Naive thymus-derived CD8-positive, alpha-beta T cell (primary cell): ENCODE data around the gene TTC7B. TPM values are rescaled to one million over a fixed set of nuclear protein-coding genes. Genes with fewer than 3 reads are reported as not detected.
"Not testable (repeated sequence)": the region's sequence is repeated elsewhere in the genome, so short reads cannot be mapped to it uniquely, and the experiment has no call there.

Source experiments
- ATAC-seq, 2 donors: fragments of 150-1000 bp; cut with Tn5 transposase in 1 of 2; sonication (Bioruptor Pico), chemical (Tn5 transposase) in 1 of 2; 1 replicate in 1 of 2; 2 replicates in 1 of 2; pipeline ENCODE4 v1.10.0; 2021; ENCODE audit warnings: mild to moderate bottlenecking in 2 of 2, moderate library complexity in 2 of 2
- POLR2A ChIA-PET: fragments of 350-600 bp; sonication (Branson Sonifier 250); formaldehyde crosslinking; loops from one replicate; lab custom pipeline; 2021; ENCODE audit warnings: antibody characterized with exemption; lab: Charles Lee
- DNase-seq, 10 donors: peaks; one replicate each; pipeline versions ENCODE4 v3.0.0 to v3.0.0-alpha.2; 2020 to 2022
- H3K27ac Mint-ChIP-seq, 10 donors: one replicate each; pipeline ENCODE4 v1.8.0; 2020 to 2022; ENCODE audit warnings: mild to moderate bottlenecking in 10 of 10, mixed read lengths in 10 of 10, moderate library complexity in 4 of 10, inconsistent platforms in 1 of 10
- H3K27me3 Mint-ChIP-seq, 5 donors: one replicate each; pipeline ENCODE4 v1.8.0; 2021 to 2022; ENCODE audit warnings: mixed read lengths in 5 of 5
- H3K36me3 Mint-ChIP-seq, 3 donors: one replicate each; pipeline ENCODE4 v1.8.0; 2020 to 2022; ENCODE audit warnings: mixed read lengths in 3 of 3, mild to moderate bottlenecking in 2 of 3, inconsistent platforms in 1 of 3
- H3K4me1 Mint-ChIP-seq, 4 donors: one replicate each; pipeline ENCODE4 v1.8.0; 2021 to 2022; ENCODE audit warnings: mixed read lengths in 4 of 4
- H3K4me3 Mint-ChIP-seq, 10 donors: one replicate each; pipeline ENCODE4 v1.8.0; 2020 to 2022; ENCODE audit warnings: mild to moderate bottlenecking in 10 of 10, mixed read lengths in 10 of 10, moderate library complexity in 6 of 10, inconsistent platforms in 1 of 10
- H3K9me3 Mint-ChIP-seq, 9 donors: one replicate each; pipeline ENCODE4 v1.8.0; 2020 to 2022; ENCODE audit warnings: mixed read lengths in 9 of 9, mild to moderate bottlenecking in 3 of 9, inconsistent platforms in 1 of 9, moderate library complexity in 1 of 9
- polyA plus RNA-seq, 3 donors: library from polyadenylated mRNA; unstranded; fragments of 300-500 nt; fragmentation: Illumina TruSeq; gene quantifications; one replicate each; pipeline ENCODE4 v1.2.3, GENCODE V29; 2021
- total RNA-seq, 8 experiments: library from RNA in 2 of 8; stranded (reverse) in 2 of 8; gene quantifications; one replicate each; pipeline ENCODE4 v1.2.3 and lab custom pipeline; 2021 to 2026

The TTC7B gene
- total and polyA plus RNA-seq, 5 experiments from 2014 or later, result 0.01 to 0.81 (median 0.41) TPM

DNA sequence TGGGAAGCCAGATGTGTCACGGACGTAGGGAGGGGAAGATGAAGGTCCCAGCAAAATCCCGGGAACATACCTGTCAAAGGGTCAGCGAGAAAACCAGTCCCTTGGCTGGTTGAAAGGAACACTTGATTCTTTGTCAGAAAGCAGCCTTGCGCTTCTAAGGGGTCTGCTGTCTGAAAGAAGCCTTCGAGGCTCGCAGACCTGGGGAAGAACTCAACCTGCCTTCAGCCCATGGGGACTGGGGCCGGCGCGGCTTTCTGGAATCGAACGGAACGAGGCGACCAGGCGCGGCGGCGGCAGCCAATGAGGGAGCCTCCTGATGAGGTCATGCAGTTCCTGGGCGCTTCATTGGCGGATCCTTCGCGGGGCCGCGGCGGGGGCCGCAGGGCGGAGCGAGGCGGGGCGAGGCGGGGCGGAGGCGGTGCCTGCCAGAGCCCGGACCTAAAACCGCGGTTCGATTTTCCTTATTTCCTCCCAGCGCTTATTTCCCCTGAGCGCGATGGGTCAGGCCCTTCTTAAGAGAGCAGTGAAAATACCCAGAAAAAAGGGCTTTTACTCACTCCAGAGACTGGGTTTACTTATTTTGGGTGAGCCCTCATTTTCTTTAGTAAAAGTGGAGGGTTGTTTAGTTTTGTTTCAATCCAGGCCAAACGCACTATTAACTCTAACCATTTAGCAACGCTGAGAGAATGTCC is 11.8 kb upstream of the TTC7B start:
- peaks cover 9 to 22% (median 19%) of the 10 kb centered on the region in 4 donors for H3K4me1 Mint-ChIP-seq
- H3K27me3 Mint-ChIP-seq, result no peaks in the 10 kb centered on the region

DNA sequence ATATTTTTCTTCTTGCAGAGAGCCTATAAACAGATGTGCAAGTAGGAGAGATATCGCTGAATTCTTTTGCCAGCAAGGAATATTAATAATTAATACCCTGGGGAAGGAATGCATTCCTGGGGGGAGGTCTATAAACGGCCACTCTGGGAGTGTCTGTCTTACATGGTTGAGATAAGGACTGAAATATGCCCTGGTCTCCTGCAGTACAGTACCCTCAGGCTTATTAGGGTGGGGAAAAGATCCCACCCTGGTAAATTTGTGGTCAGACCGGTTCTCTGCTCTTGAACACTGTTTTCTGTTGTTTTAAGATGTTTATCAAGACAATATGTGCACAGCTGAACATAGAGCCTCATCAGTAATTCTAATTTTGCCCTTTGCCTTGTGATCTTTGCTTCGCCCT is 7.3 kb upstream of the TTC7B start:
- ATAC-seq, H3K27ac Mint-ChIP-seq, H3K36me3 Mint-ChIP-seq, H3K4me3 Mint-ChIP-seq, POLR2A ChIA-PET, H3K27me3 Mint-ChIP-seq, DNase-seq: not testable (repeated sequence)
- H3K9me3 Mint-ChIP-seq, result peaks cover 0 to 21% (median 12%) of the 10 kb centered on the region in 9 donors
- H3K4me1 Mint-ChIP-seq, result peaks cover 2 to 24% (median 20%) of the 10 kb centered on the region in 4 donors

More for the DNA sequence above, 11.8 kb upstream of the TTC7B start:
- H3K36me3 Mint-ChIP-seq, result peaks cover 0 to 7% (median 0%) of the 10 kb centered on the region in 3 donors
- DNase-seq (peak; percentile 82 to 91 (median 88)), ATAC-seq (peak; percentile 99)
- H3K9me3 Mint-ChIP-seq, result peaks cover 0 to 16% (median 10%) of the 10 kb centered on the region in 9 donors
- H3K27ac Mint-ChIP-seq, result peak overlapping the region; percentile 78 to 94 (median 90)
- POLR2A ChIA-PET, result no interaction called here
- H3K4me3 Mint-ChIP-seq, result peak overlapping the region; percentile 73 to 92 (median 84)

DNA sequence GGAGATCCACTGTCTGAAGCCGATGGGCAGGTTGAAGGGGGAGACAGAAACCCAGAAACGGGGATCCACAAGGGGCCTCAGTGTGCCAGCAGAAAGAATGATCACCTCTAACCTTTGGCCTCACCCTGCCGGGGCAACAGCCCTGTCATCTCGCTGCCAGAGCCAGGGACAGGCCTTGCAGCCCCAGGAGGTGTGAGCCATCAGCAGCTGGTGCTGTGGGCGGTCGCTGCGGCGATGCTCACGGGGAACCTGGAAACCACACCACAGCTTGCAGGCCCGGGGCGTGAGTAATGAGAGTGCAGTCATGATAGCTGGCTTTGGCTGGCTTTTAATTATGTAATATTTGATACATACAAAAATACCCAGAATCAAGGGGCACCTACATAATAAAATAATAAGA is 4.7 kb upstream of the TTC7B start:
- Mint-ChIP-seq H3K4me3 (peak overlapping the region in 3 of 10 donors; percentile 1 to 34 (median 15)), H3K36me3 (peaks cover 0 to 7% (median 0%) of the 10 kb centered on the region in 3 donors), H3K4me1 (peaks cover 0 to 13% (median 11%) of the 10 kb centered on the region in 4 donors), H3K27me3 (peaks cover 0 to 13% (median 4%) of the 10 kb centered on the region in 5 donors), H3K27ac (peak overlapping the region in 5 of 10 donors; percentile 10 to 85 (median 61)), H3K9me3 (peaks cover 0 to 21% (median 12%) of the 10 kb centered on the region in 9 donors)
- peak; percentile 75 to 88 for ATAC-seq
- POLR2A ChIA-PET, result no interaction called here
- DNase-seq, result peak in 8 of 10 donors; percentile 18 to 41 (median 30)

DNA sequence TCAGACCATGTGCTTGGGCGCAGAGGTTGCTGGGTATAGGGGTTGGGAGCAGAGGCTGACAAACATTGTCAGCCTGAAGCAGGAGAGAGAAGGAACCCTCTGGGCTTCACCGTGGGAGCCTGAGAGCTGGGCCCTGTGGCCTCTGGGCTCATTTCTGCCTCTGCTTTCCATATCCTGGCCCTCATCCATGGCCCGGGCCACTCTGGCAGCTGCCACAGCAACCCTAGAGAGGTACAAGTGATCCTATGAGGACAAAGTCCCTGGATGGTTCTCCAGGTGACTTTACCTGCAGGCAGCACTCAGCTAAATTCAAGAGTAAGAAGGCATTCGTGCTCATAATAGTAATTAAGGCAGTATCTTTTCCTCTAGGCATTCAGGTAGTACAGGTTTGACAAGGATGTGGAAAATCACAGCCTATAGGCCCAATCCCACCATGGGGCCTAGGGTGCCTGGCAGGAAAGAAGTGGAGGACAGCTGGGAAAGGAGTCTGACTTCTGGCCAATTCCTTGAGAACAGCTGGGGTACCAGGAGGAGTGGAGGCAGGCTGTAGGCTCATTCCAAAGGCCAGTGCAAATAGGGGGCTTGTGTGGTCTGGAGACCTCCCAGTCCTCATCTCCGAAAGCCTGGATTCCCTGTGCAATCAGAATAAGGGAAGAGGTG is 3.6 kb upstream of the TTC7B start:
- H3K27ac Mint-ChIP-seq, result peak overlapping the region in 1 of 10 donors; percentile 63

DNA sequence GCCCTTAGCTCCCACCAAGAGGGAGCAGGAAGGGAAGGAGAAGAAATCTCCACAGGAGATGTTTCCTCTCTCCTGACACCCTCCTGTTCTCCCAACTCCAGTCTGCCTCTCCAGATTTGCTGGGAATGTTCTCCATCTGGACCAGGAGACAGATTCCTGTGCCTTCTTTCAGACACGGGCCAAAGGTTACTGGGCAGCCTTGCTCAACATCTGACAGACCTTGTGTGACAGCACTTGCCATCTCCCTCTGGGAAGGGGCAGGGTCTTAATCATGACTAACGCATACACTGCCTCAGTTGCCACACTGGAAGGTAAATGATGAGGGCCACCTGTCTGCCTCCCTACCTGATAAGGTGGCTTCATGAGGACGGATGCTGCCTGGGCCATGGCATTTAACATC is 2.5 kb upstream of the TTC7B start:
- no peak overlapping the region for H3K4me3 Mint-ChIP-seq
- peaks cover 0 to 18% (median 7%) of the 10 kb centered on the region in 5 donors for H3K27me3 Mint-ChIP-seq
- peaks cover 0 to 10% (median 4%) of the 10 kb centered on the region in 9 donors for H3K9me3 Mint-ChIP-seq
- H3K27ac Mint-ChIP-seq, result no peak overlapping the region
- POLR2A ChIA-PET, result interaction anchor here (0.7 kb wide), 1 partner anchor 9 kb away, joined by 3 read pairs; no protein-coding TSS in a partner anchor
- DNase-seq (no peak), ATAC-seq (no peak)
- peaks cover 7 to 20% (median 13%) of the 10 kb centered on the region in 4 donors for H3K4me1 Mint-ChIP-seq
- H3K36me3 Mint-ChIP-seq, result peaks cover 0 to under 1% (median 0%) of the 10 kb centered on the region in 3 donors

More for the DNA sequence above, 3.6 kb upstream of the TTC7B start:
- Mint-ChIP-seq H3K36me3 (peaks cover 0 to 7% (median 0%) of the 10 kb centered on the region in 3 donors), H3K4me3 (no peak overlapping the region), H3K9me3 (peaks cover 0 to 17% (median 12%) of the 10 kb centered on the region in 9 donors), H3K27me3 (peaks cover 0 to 18% (median 7%) of the 10 kb centered on the region in 5 donors), H3K4me1 (peaks cover 4 to 19% (median 13%) of the 10 kb centered on the region in 4 donors)
- no peak for ATAC-seq
- POLR2A ChIA-PET, result interaction anchor here (0.5 kb wide), 1 partner anchor 445 kb away, joined by 3 read pairs; no protein-coding TSS in a partner anchor
- DNase-seq, result no peak

DNA sequence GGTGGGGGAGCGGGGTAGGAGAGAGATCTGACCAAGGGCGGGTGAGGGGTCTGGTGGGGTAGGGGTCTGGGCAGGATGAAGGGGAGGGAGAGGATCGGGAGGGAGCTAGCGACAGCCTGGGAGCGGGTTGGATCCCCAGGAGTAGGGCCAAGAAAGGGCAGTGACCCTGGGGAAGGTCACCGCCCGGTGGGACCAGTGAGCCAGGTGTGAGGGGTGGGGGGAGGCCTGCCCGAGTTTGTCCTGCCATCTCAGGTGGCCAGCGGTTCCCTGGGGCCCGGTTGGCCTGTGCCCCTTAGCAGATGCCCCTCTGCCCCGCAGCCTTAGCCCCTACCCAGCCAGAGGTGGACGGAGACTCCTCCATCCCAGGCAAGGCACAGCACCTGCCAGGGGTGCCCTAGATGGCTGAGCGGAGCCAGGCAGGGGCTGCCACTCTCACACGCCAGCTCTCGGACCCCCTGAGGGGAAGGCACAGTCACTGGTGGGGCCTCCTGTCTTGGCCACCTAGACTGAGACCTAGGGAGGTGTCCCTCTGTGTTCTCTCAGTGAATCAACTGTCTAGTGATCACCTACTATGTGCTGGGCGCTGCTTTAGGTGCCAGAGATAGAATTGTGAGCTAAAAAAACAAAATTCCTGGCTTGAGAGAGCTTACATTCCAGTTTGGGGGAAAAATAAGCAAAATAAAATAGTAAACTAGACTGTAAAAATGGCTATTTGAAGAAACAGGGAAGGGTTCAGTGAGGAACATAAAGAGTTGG is 629 bp upstream of the TTC7B start:
- Mint-ChIP-seq H3K9me3 (peaks cover 0 to 2% (median 0%) of the 10 kb centered on the region in 9 donors), H3K4me1 (peaks cover 7 to 20% (median 13%) of the 10 kb centered on the region in 4 donors), H3K27me3 (peaks cover 0 to 18% (median 7%) of the 10 kb centered on the region in 5 donors), H3K27ac (no peak overlapping the region), H3K36me3 (no peaks in the 10 kb centered on the region), H3K4me3 (peak overlapping the region; percentile 40 to 84 (median 60))
- DNase-seq (no peak), ATAC-seq (no peak)
- POLR2A ChIA-PET, result no interaction called here

DNA sequence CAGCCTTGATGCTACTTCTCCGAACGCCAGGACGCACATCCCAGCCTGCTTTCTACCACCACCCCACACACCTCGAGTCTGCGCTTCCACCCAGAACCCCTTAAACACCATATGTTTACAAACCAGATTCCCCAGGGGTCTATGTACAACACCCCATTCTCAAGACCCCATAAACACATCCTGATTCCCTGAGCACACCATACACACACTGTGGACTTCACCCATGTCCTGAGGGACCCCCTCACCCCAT is 733 bp downstream of the TTC7B start:
- peak overlapping the region in 8 of 10 donors; percentile 1 to 83 (median 56) for H3K27ac Mint-ChIP-seq
- H3K36me3 Mint-ChIP-seq, result no peaks in the 10 kb centered on the region
- POLR2A ChIA-PET, result no interaction called here
- peaks cover under 1 to 10% (median 6%) of the 10 kb centered on the region in 4 donors for H3K4me1 Mint-ChIP-seq
- no peak for ATAC-seq
- H3K4me3 Mint-ChIP-seq, result peak overlapping the region; percentile 37 to 84 (median 80)
- H3K27me3 Mint-ChIP-seq, result peaks cover 0 to 18% (median 7%) of the 10 kb centered on the region in 5 donors
- DNase-seq, result no peak
- no peaks in the 10 kb centered on the region for H3K9me3 Mint-ChIP-seq

DNA sequence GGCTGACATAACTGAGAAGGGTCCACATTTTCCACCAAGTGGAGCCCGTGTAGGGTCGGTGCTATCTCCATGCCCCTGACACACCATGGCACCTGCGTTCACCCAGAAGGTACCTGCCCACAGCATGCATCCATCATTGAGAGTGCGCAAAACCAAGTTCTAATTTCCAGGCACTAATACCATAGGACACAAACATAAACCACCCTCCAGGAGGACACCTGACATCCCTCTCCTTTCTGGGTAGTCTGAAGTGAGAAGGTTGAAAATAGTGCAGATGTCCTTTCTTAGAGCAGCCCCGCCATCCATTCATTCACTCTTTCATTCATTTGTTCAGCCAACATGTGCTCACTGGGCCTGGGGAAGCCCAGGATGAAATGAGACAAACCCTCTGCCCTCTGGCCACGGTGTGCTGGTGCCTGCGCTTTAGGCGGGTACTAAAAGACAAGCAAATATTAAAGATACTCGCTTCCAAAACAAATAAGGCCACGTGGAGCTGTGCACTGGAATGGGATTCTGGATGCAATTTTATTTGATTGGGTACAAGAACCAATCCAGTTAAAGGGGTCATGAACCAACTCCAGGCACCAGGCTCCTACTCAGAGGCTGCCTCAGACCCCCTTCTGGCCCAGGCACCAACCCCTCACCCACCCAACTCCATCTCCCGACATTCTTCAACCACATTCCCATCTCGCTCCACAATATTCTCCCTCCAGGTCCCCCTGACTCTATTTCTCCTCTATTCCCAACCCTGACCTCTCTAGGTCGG is 1.2 kb downstream of the TTC7B start:
- Mint-ChIP-seq H3K27me3 (peaks cover 0 to 18% (median 7%) of the 10 kb centered on the region in 5 donors), H3K4me3 (peak overlapping the region; percentile 37 to 84 (median 80)), H3K36me3 (no peaks in the 10 kb centered on the region), H3K4me1 (peaks cover 0 to 7% (median 5%) of the 10 kb centered on the region in 4 donors), H3K27ac (peak overlapping the region in 6 of 10 donors; percentile 1 to 74 (median 38)), H3K9me3 (no peaks in the 10 kb centered on the region)
- DNase-seq (no peak), ATAC-seq (no peak)
- POLR2A ChIA-PET, result no interaction called here

DNA sequence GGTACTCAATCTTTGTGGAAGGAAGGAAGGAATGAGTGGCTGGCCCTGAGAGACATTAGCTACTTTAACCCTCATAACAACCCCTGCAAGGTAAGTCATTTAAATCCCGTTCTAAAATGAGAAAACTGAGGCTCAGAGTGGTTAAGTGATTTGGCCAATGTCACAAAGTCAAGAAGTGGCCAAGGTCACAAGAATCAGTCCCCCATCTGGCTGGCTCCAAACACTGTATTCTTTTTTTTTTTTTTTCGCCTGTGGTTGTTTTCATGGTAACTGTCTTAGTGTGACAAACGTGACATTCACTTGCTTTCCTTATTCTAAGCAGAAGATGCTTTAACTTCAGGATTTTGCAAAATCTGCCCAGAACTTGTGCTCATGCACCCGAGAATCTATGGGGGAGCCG is 2.8 kb downstream of the TTC7B start:
- H3K36me3 Mint-ChIP-seq, result no peaks in the 10 kb centered on the region
- no peak overlapping the region for H3K4me3 Mint-ChIP-seq
- H3K4me1 Mint-ChIP-seq, result peaks cover 0 to 7% (median 5%) of the 10 kb centered on the region in 4 donors
- peaks cover 0 to 18% (median 7%) of the 10 kb centered on the region in 5 donors for H3K27me3 Mint-ChIP-seq
- no peak for ATAC-seq
- H3K9me3 Mint-ChIP-seq, result no peaks in the 10 kb centered on the region
- POLR2A ChIA-PET, result no interaction called here
- H3K27ac Mint-ChIP-seq, result no peak overlapping the region
- DNase-seq, result no peak

DNA sequence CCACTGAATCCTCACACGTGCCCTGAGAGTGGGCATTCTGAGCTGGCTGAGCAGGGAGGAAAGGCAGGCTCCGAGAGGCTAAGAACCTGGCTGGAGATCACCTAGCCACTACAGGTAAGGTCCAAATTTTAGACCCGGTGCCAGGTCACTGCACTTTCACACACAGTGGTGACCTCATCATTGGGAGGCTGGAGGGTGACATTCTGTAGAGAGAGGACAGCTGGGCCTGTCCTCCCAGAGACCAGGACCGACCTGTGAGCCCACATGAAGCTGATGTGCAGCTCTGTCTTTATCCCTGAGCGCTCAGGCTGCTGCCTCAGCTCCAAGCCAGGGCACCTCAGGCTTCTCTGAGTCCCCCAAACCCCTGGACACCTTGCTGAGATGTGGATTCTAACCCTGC is 4.1 kb downstream of the TTC7B start:
- H3K36me3 Mint-ChIP-seq, result no peaks in the 10 kb centered on the region
- H3K4me1 Mint-ChIP-seq, result peaks cover 0 to 8% (median 5%) of the 10 kb centered on the region in 4 donors
- H3K27ac Mint-ChIP-seq, result no peak overlapping the region
- POLR2A ChIA-PET, result no interaction called here
- peaks cover 0 to 8% (median 3%) of the 10 kb centered on the region in 5 donors for H3K27me3 Mint-ChIP-seq
- no peak overlapping the region for H3K4me3 Mint-ChIP-seq
- no peak for ATAC-seq
- no peak for DNase-seq
- no peaks in the 10 kb centered on the region for H3K9me3 Mint-ChIP-seq

DNA sequence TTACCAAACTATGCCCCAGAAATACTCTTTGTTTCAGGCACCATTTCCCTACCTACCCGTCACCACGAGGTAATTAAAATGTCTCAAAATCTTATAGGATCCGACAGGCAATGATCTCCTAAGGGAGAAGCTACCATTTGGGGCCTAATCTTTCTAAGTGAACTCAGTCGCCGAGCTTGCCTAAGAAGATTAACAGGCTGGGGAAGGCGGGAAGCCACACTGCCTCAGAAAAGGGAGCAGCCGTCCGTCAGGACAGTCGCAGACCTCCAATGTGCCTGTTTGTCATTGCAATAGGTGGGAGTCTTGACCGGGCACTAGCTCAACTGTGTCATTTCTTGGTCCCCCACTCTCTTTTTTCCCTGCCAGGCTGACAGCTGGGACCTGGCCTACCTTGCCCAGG is 4.6 kb downstream of the TTC7B start:
- DNase-seq (no peak), ATAC-seq (no peak)
- no peak overlapping the region for H3K4me3 Mint-ChIP-seq
- POLR2A ChIA-PET, result no interaction called here
- H3K9me3 Mint-ChIP-seq, result no peaks in the 10 kb centered on the region
- H3K4me1 Mint-ChIP-seq, result peaks cover 0 to 8% (median 5%) of the 10 kb centered on the region in 4 donors
- H3K36me3 Mint-ChIP-seq, result no peaks in the 10 kb centered on the region
- H3K27me3 Mint-ChIP-seq, result peaks cover 0 to 5% (median 0%) of the 10 kb centered on the region in 5 donors
- H3K27ac Mint-ChIP-seq, result no peak overlapping the region

DNA sequence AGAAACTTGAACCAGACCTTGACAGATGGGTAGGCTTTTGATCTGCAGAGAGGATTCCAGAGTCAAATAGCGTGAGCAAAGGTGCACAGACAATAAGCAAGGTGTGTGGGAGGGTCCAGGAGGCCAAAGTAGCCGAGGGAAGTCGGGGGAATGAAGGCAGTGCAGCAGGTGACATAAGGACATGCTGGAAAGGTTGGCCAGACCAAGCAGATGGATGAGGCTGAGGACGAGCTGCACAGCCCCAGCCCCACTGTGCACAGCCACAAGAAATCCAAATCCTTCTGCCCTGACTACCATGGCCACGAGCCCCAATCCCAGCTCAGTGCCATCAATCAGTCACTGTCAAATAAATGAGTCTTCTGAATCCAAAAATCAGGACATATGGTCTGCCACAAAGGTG is 5.4 kb downstream of the TTC7B start:
- Mint-ChIP-seq H3K9me3 (no peaks in the 10 kb centered on the region), H3K4me3 (no peak overlapping the region), H3K27me3 (peaks cover 0 to 5% (median 0%) of the 10 kb centered on the region in 5 donors), H3K36me3 (no peaks in the 10 kb centered on the region), H3K27ac (no peak overlapping the region), H3K4me1 (peaks cover 0 to 8% (median 5%) of the 10 kb centered on the region in 4 donors)
- POLR2A ChIA-PET, result no interaction called here
- DNase-seq (no peak), ATAC-seq (no peak)
